NCI-H2107 treated with DMSO at 0.1 percent for 48 hours (cell line): ENCODE results near the gene FOXN3.
"Not testable (repeated sequence)": the region's sequence is repeated elsewhere in the genome, so short reads cannot be mapped to it uniquely, and the experiment has no call there.

Source experiments
- DNase-seq: peaks from one replicate; lab custom pipeline; 2025; ENCODE audit not compliant: unreplicated experiment; lab: John Stamatoyannopoulos, UW

FOXN3 gene

DNA sequence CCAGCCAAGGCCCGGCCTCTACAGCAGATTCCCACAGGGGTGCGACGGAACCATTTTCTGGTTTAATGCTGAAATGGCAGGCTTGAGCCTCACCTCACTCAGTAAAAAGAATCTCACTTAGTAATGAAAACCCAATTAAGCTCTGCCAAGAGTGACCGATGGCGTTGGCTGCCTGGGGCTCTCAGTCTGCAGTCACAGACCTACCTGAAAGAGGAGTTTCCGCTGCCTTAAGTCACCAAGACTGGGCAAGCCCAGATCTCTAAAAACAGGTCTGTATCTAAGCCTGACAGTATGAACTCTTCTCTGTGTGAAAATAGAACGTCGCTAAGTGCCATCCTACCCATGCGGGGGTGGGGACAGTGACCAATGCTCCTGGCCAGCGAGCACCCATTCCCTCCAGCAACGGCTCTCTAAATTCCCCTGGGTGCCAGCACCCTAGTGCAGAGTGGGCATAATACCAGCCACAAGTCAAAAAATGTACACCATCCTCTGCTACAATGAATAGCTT is 107.3 kb downstream of the FOXN3 start:
- DNase-seq, result no peak

DNA sequence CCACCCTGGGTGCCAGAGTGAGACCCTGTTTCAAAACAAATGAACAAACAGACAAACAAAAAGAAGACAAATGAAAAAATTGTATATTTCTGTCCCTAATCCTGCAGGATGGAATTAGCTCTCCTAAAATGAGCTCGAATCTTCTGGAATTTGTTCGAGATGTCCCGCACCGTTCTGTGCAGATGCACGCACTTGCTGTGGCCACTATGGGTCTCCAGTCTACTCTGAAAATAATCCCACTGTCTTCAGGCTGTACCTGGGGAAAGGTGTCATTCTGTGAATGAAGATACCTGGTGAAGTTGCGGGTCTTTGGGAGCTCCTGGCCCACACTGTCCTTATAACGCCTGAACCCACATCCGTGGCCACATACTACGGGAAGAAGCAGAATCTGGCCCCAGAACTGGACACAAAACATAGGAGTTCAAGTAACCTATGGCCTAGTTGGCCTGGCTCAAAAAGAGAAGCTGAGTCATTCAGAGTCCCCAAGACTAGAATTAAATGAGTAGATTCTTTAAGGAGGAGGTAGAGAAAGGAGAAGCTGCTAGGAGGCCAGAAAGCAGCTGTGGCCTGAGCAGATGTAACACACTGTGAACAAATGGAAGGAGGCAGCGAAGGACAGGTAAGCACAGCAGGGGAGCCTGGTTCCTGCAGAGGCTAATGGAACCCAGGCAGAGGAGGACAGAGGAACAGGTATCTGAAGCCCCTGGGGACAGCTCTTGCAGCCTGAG is 108.6 kb downstream of the FOXN3 start:
- no peak for DNase-seq

DNA sequence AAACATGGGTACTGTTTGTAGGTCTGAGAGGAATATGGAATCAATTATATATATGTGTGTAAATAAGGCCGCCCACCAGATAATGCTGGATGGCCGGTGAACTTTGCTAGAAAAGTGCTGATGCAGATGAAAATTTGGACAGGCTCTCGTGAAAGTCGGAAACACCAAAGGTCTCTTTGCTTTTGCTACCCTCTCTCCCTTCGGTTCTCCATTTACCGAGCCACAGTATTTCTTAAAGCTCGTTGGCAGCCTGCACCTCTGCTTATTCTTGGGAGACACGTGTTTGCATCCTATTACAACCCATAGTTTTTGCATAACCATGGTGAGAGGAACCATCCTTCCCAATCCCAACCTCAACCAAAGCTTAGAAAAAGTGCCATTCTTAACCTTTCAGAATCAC is 109.6 kb downstream of the FOXN3 start:
- DNase-seq, result no peak

DNA sequence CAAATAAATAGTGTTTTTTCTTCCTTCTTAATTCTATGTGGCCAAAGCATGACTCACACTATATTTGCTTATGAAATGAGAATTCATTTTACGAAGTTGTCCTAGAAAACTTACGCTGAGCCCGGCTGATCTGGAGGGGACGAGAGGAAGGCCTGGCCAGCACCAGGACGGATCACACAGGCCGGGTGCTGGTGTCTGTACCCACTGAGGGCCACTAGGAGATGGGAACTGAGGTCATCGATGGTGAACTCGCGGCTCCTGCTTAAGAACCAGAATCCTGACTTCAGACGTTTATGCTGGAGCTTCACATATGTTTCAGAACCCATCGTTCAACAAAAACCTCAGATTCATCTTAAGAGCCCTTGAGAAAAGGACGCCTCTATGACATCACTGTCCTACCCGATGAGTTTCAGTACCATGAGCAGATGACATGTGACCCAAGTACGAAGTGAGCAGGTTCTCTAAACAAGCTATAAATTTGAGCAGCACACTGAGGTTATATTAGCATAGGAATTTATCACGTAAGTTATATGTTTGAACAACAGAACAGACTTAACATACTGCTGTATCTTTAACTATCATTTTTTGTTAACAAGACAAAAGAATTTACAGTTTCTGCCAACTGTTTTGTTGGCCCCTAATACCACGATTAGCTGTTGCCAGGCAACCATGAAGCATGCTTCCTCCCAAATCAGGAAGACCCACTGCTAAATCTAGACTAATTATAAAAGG is 111.9 kb downstream of the FOXN3 start:
- DNase-seq, result peak; percentile 77

DNA sequence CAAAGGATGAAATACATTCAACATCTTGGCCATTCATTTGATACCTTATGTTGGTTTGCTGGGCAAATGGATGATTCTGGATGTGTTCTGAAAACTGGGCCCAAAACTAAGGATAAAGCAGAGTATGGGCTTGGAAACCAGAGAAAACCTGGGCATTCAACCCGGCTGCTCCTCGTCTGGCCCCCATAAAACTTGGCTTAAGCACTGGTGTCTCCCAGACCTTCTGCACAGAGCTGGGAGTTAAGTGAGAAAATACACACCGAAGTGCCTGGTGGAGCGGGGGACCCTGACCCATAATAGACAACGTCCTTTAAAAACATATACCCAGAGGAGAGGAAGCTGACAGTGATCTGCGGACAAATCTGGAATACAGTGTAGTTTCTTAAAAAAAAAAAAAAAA is 112.5 kb downstream of the FOXN3 start:
- no peak for DNase-seq

DNA sequence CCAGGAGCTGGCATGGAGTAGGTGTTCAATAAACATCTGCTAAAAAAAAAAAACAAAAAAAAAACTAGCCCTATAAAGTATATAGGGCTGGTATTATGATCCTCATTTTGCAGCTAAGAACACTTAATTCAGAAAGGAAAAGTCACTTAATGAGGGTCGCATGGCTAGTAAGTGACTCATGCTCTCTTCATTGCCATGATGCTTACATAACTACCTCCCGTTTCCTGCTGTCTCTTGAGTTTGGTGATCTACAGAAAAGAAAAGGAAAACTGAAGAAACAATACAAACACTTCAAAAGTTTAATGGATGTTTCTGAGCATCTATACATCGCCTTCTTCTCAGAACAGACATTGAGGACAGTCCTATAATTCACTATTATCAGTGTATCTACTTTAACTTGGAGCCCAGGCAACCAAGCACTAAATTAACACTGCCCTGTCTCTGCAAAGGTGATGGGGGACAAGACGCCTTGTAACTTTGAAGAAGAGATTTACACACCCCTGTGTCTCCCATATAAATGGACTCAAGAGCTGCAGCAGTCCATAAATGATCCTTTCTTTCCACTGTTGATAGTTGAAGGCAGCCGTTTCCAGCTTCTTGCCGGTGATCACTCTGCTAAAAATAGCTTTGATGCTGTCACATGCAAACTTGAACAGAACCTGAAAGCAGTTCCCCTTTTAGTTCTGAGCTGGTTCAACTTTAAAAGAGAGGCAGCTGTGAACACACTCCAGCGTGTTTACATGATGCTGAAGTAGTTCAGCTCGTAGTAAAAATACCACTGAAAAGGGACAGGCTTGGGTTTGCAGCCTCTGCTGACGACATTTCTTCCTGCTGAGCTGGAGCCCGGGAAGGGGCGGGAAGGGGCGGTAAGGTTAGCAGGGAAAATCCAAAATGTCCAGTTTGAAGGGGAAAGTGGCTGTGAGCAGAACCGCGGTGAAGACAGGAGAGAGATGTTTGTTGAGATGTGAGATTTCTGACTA is 113.3 kb downstream of the FOXN3 start:
- peak; percentile 94 for DNase-seq

DNA sequence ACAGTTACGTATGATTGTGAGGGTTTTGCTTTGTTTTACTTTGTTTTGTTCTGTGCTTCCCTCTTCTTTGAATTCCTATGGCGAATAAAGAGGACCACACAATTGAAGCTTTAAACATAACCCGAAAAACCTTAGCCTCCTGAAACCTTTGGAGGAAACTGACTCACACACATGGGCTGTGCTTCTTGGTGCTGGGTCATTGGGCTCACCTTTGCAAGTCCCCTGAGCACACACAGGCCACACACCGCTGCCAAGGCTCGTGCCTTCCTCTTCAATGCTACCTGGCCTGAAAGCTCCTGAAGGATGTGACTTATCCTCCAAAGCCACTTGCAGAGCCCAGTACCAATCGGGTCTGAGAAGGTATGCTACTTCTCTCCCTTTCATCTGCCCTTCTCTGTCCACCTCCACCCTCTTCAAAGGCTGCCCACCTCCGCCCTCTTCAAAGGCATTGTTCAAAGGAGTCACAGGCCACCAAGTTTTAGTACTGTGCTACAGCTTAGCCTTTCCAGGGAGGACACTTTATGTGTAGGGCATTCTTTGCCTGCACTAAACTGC is 114.6 kb downstream of the FOXN3 start:
- no peak for DNase-seq

DNA sequence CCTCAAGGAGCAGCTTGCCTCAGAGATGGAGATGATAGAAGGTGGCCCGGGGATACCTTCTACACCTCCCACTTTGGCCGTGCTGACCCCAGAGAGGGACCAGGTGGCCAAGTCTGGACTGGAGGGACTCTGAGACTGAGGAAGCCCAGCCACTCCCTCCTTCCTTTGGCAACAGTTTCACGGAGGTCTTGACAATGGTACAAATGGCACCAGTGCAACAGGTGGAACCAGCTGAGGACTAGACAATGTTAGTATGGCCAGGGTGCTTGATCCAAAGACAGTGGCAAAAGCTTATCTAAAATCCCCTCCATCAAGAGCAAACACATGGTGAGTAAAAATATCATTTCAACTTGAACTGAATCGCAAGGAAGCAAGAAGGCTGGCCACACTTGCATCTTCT is 117.4 kb downstream of the FOXN3 start:
- DNase-seq, result no peak

DNA sequence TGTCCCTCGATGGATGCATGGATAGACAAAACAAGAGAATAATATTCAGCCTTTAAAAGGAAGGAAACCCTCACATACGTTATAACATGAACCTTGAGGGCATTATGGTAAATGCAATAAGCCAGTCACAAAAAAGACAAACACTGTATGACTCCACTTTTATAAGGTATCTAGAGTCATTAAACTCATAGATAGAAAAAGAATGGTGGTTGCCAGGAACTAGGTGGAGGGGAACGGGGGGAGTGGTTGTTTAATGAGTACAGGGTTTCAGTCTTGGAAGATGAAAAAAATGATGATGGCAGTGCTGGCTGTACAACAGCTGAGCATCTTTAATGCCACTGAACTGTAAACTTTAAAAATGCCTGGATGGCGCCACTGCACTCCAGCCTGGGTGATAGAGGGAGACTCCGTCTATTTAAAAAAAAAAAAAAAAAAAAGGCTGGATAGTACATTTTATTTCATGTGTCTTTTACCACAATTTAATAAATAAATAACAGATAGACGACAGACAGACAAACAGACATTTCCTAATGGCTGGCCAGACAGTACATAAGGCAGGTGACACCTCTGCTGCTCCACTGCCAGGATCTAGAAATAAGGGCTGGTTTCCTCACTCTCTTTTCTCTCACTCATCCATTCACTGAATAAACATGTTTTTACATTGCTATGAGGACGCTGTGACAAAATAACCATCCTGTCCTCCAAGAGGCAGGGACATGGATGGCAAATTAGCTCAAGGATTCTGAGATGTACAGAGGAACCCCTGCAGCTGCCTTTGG is 118.8 kb downstream of the FOXN3 start:
- DNase-seq, result peak; percentile 19

DNA sequence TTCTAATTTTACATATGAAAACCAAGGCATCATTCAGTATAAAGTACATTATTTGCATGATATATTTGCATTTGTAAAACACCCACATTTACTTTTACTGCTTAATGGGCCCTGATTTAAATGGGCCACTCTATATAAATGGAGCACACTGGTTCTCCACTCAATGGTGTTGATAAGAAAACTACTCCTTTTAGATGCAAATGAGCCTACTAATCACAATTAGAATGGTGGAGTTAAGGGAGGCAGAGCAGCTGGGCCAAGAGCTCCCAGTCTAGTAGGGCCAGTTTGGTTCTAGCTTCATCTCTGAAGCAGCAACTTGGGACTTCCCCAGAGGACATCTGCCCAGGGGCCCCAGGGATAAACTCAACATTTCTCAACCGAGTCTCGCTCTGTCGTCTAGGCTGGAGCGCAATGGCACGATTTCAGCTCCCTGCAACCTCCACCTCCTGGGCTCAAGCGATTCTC is 120.7 kb downstream of the FOXN3 start:
- no peak for DNase-seq

DNA sequence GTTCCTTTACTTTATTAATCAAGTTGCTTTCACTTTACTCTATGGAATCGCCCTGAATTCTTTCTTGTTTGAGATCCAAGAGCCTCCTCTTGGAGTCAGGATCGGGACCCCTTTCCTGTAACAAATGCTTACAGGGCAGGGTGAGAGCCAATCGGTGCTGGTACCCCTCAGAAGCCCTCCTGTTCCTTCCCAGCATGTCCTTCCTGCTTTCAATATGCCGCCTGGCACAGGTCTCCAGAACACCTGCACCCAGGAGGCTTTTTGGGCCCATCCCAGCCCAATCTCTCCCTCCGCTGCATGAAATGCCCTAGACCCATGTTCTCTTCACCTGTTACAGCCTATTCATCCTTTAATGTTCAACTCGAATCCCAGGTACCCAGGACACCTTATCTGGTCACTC is 122.2 kb downstream of the FOXN3 start:
- no peak for DNase-seq

DNA sequence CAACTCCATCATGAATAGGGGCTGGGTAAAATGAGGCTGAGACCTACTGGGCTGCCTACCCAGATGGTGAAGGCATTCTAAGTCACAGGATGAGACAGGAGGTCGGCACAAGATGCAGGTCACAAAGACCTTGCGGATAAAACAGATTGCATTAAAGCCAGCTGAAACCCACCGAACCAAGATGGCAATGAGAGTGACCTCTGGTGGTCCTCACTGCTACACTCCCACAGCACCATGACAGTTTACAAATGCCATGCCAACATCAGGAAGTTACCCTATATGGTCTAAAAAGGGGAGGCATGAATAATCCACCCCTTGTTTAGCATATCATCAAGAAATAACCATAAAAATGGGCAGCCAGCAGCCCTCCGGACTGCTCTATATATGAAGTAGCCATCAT is 122.6 kb downstream of the FOXN3 start:
- not testable (repeated sequence) for DNase-seq

DNA sequence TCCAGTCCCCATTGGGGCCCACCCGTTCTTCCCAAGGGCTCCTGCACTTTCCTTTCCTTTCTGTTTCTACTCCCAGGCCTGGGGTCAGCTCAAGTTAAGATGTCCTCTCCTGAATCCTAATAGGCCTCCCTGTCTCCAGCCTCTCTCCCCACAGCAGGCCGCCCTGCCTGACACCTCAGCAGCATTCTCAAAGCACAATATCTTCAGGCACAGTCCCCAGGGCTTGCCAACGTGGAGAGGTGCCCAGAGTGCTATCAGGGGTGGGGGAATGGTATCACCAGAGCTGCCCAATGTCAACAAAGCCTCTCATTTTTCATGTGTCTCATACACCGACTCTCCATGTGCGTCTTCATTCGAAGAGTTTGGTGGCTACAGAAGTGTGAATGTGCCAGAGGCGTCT is 123.0 kb downstream of the FOXN3 start:
- DNase-seq, result no peak

DNA sequence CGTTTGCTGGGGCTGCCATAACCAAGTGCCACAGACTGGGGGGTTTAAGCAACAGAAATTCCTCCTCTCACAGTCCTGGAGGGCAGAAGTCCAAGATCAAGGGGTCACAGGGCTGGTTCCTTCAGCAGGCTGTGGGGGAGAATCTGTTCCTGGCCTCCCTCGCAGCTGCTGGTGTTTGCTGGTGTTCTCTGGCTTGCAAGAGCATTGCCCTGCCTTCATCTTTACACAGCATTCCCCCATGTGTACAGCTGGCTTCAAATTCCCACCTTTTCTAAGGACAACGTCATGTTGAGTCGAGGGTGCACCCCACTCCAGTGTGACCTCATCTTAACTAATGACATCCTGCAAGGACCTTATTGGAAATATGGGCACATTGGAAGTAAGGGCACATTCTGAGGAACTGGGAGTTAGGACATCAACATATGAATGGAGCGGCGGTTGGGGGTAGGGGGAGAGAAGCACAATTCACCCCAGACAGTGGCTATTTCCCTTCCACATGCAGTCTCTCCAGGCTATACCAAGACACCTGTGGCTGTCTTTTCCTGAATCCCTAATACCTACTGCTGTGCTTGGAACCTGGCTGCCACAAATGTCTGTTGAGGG is 123.6 kb downstream of the FOXN3 start:
- no peak for DNase-seq

DNA sequence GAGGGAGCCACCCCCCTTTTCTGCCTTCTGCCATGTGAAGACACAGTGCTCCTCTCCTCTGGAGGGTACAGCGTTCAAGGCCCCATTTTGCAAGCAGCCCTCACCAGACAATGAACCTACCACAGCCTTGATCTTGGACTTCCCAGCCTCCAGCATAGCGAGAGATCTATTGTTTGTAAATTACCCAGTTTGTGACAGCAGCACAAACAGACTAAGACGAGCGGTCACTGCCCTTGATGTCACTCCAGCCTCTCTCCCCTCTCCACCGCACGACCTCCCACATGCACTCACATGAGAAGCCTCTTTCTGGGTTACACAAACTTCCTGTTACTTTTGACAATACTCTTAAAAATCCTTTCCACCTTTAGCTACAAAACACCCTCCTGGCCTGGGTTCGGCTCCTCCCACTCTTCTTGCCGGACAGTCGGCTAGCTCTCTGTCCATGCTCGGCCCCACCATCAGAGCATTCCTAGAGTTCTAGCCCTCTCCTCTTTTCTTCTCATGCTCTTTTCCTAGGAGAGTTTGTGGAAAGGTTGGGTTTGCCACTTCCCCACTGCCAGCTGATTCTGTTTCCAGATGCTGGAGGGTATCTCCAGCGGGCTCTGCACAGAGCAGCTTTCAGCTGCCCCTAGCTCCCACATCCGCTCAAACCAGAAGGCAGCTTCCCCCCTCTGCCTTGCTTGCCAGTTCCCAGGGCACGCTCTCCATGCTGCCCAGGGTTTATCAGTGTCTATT is 124.3 kb downstream of the FOXN3 start:
- DNase-seq, result no peak

DNA sequence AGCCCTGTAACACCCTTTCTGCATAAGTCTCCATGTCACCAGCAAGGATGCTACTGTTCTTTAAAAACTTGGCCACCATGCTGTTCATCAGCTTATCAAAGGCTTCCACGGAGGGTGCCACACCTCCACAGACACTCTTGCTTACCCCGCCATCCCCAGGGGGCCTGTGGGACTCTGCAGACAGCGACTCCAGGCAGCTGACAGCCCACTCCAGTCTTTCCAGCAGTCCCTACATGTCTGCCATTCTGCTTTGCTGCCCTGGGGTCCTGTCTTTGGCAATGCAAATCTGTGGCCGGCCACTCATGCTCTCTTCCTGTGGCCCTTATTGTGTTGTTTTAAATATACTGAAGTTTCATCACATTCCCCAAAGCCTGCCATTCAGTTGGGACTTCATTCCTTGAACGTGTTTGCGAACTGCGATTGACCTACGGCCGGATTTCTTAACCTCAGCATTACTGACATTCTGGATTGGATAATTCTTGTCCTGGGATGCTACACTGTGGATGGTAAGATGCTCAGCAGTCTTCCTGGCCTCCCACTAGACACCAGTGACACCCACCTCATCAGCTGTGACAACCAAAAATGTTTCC is 125.6 kb downstream of the FOXN3 start:
- no peak for DNase-seq

DNA sequence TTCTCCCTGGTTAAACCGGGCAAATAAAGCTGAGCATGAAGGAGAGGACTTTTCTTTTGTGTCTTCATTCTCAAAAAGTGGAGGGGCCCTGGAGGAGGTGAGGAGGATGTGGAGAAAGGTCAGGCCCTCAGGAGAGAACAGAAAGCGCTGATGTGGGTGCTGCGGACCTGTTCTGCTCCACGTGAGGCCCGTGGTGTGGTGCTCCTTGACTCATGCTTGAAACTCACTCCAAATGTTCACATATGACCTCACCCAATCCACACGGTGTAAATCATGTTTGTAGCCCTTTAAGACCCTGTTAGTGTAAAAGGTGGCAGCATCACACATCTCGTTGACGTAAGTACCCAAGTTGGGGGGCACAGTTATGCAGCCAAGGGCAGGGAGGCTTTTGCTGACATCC is 126.2 kb downstream of the FOXN3 start:
- DNase-seq, result no peak

DNA sequence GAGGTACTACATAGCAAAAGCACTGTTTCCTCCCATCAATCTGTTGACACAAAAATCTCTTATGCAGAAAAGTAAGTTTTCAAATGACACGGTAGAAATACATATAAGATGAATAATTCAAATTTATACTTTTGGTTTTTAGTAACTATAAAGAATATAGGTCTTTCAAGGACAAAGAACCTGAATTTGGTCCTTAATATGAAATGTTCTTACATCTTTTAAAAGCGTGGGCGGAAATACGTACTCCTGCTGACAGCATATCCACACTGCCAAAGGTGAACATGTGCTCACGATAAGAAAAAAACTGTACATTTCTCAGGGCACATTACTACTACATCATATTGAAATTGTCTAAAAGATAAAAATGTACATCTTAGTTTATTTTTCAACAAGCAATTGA is 127.6 kb downstream of the FOXN3 start:
- no peak for DNase-seq

DNA sequence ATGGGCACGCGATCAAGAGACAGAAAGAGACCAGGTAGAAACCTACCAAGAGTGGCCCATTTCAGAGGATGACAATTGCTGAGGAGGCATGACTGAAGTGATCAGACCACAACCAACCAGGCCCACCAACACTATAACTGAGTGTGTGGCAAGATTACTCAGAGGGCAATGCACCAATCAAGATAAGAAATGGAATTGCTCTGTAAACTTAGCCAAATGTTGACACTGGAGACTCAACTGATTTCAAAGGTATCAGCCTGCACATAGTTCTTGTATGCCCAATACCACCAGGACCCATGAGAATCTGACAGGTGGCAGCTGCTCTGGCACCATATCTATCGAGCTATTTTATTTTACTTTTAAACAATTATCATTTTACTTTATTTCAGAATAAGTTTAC is 128.9 kb downstream of the FOXN3 start:
- no peak for DNase-seq
